ENCODE measurements around the gene TMEM269.

TMEM269 gene

DNA sequence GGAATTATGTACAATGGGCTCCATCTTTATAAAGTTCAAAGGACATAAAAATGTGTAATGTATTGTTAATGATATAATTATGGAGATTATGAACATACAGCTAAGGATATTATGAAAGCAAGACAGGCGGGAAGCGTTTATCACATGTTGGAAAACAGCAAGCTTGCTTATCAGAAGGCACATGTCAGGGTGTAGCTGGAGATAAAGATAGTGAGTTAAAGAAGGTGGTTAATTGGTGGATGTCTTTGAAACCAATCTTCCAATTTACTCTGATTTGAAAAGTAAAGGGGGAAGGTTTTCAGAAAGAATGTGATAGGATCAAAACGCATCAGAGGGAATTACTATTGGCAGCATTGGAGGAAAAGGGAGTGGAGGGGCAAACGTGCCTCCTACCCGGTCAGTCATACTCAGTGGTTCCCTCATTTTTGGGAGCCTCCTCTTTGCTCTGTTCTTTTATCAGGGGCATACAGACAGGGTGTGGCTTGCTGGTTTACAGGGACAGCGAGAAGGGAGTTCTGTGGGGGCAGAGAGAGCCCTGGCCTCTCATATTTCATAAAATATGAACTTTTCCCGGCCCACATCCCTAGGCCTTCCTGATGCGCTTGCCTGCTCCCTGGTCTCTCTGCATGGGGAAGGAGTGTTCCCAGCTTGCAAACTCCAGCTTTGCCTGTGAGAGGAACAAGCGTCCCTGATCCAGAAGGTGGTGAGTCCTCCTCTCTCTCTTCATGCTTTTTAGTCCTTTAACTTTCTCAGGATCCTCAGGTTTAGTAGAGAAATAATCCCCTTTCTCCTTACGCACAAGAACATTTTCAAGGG, 40.5 kb downstream of the TMEM269 start:
- Histone ChIP-seq H3K27me3 (ENCODE audit: control insufficient read depth in 3 of 3, insufficient read depth in 3 of 3, low read depth in 1 of 3, low read length in 3 of 3) (no peaks in the 10 kb centered on the region), H3K14ac (ENCODE audit: low read length) (no peak overlapping the region), H3K36me3 (replicated peaks in 1 of 2; ENCODE audit: control insufficient read depth in 2 of 2, insufficient read depth in 2 of 2, low read length in 2 of 2) (no peaks in the 10 kb centered on the region), H3K4ac (ENCODE audit: low read length) (no peak overlapping the region), H3K23ac (ENCODE audit: low read depth, low read length, poor library complexity) (no peak overlapping the region), H2BK120ac (ENCODE audit: low read depth, low read length) (no peak overlapping the region), H2BK12ac (ENCODE audit: low read length) (no peak overlapping the region), H2AFZ (ENCODE audit: low read length) (no peak overlapping the region), H3K4me3 (ENCODE audit: low read length in 2 of 2) (no peak overlapping the region), H3K9ac (ENCODE audit: low read depth, low read length, poor library complexity) (no peak overlapping the region), H3K27ac (replicated peaks; ENCODE audit: low read length) (no peak overlapping the region), H2AK5ac (ENCODE audit: low read depth, low read length) (no peak overlapping the region), H4K8ac (ENCODE audit: low read depth, low read length) (no peak overlapping the region), H2BK15ac (ENCODE audit: low read length) (no peak overlapping the region), H3K4me1 (ENCODE audit: control insufficient read depth in 2 of 2, insufficient read depth in 1 of 2, low read depth in 1 of 2, low read length in 2 of 2) (no peaks in the 10 kb centered on the region), H2BK5ac (ENCODE audit: low read length) (no peak overlapping the region), H3K18ac (ENCODE audit: low read length) (peak overlapping the region; percentile 11), H3K9me3 (replicated peaks in 1 of 2; ENCODE audit: control insufficient read depth in 2 of 2, insufficient read depth in 1 of 2, low read depth in 1 of 2, low read length in 2 of 2) (no peaks in the 10 kb centered on the region), H3K4me2 (ENCODE audit: insufficient read depth, low read length, poor library complexity, severe bottlenecking) (no peak overlapping the region), H3K79me1 (ENCODE audit: low read depth, low read length) (no peaks in the 10 kb centered on the region), H4K91ac (ENCODE audit: low read depth, low read length, poor library complexity) (no peak overlapping the region)
- no CpG with 5 or more reads among the region's 10 CpGs for WGBS, 2 donors (ENCODE audit: extremely low coverage in 2 of 2, insufficient read length in 2 of 2, insufficient replicate concordance in 1 of 2)
- no peak for DNase-seq (ENCODE audit: low spot score)

DNA sequence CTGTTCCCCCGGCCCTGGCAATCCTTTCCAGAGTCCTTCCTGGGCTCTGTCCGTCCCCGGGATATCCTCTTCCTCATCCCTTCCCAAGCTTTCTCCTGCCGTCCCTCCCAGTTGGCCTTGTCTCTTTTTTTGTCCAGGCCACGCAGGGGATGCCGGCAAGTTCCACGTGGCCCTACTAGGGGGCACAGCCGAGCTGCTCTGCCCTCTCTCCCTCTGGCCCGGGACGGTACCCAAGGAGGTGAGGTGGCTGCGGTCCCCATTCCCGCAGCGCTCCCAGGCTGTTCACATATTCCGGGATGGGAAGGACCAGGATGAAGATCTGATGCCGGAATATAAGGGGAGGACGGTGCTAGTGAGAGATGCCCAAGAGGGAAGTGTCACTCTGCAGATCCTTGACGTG, 45.8 kb downstream of the TMEM269 start:
- Histone ChIP-seq H3K18ac (ENCODE audit: low read length) (no peak overlapping the region), H2AK5ac (ENCODE audit: low read depth, low read length) (peak overlapping the region; percentile 5), H3K14ac (ENCODE audit: low read length) (peak overlapping the region; percentile 15), H3K4me3 (ENCODE audit: low read length in 2 of 2) (no peak overlapping the region), H2AFZ (ENCODE audit: low read length) (no peak overlapping the region), H3K36me3 (replicated peaks in 1 of 2; ENCODE audit: control insufficient read depth in 2 of 2, insufficient read depth in 2 of 2, low read length in 2 of 2) (no peaks in the 10 kb centered on the region), H3K23ac (ENCODE audit: low read depth, low read length, poor library complexity) (no peak overlapping the region), H3K9me3 (replicated peaks in 1 of 2; ENCODE audit: control insufficient read depth in 2 of 2, insufficient read depth in 1 of 2, low read depth in 1 of 2, low read length in 2 of 2) (no peaks in the 10 kb centered on the region), H2BK12ac (ENCODE audit: low read length) (no peak overlapping the region), H3K27ac (replicated peaks; ENCODE audit: low read length) (no peak overlapping the region), H2BK120ac (ENCODE audit: low read depth, low read length) (no peak overlapping the region), H3K4me2 (ENCODE audit: insufficient read depth, low read length, poor library complexity, severe bottlenecking) (no peak overlapping the region), H2BK5ac (ENCODE audit: low read length) (no peak overlapping the region), H4K91ac (ENCODE audit: low read depth, low read length, poor library complexity) (no peak overlapping the region), H3K4ac (ENCODE audit: low read length) (no peak overlapping the region), H3K79me1 (ENCODE audit: low read depth, low read length) (no peaks in the 10 kb centered on the region), H3K4me1 (ENCODE audit: control insufficient read depth in 2 of 2, insufficient read depth in 1 of 2, low read depth in 1 of 2, low read length in 2 of 2) (no peaks in the 10 kb centered on the region), H2BK15ac (ENCODE audit: low read length) (no peak overlapping the region), H3K27me3 (ENCODE audit: control insufficient read depth in 3 of 3, insufficient read depth in 3 of 3, low read depth in 1 of 3, low read length in 3 of 3) (no peaks in the 10 kb centered on the region), H4K8ac (ENCODE audit: low read depth, low read length) (no peak overlapping the region), H3K9ac (ENCODE audit: low read depth, low read length, poor library complexity) (no peak overlapping the region)
- no peak for DNase-seq (ENCODE audit: low spot score)
- WGBS, 2 donors (ENCODE audit: extremely low coverage in 2 of 2, insufficient read length in 2 of 2, insufficient replicate concordance in 1 of 2): no CpG with 5 or more reads among the region's 17 CpGs

- DNase-seq (ENCODE audit: low spot score): no peak
These were observed 46.5 kb downstream of the TMEM269 start for GRCh38 chr1:42831273-42831672.

GRCh38 chr1:42832641-42833240, 48.0 kb downstream of the TMEM269 start:
- H2AK5ac ChIP-seq (ENCODE audit: low read depth, low read length): no peak overlapping the region

More at GRCh38 chr1:42831273-42831672, 46.5 kb downstream of the TMEM269 start:
- Histone ChIP-seq H2BK12ac (ENCODE audit: low read length) (no peak overlapping the region), H4K91ac (ENCODE audit: low read depth, low read length, poor library complexity) (no peak overlapping the region), H2AFZ (ENCODE audit: low read length) (no peak overlapping the region), H2AK5ac (ENCODE audit: low read depth, low read length) (no peak overlapping the region), H3K27ac (replicated peaks; ENCODE audit: low read length) (no peak overlapping the region), H3K4me3 (ENCODE audit: low read length in 2 of 2) (no peak overlapping the region), H3K4ac (ENCODE audit: low read length) (no peak overlapping the region), H3K9me3 (replicated peaks in 1 of 2; ENCODE audit: control insufficient read depth in 2 of 2, insufficient read depth in 1 of 2, low read depth in 1 of 2, low read length in 2 of 2) (no peaks in the 10 kb centered on the region), H3K79me1 (ENCODE audit: low read depth, low read length) (no peaks in the 10 kb centered on the region), H3K18ac (ENCODE audit: low read length) (no peak overlapping the region), H3K36me3 (replicated peaks in 1 of 2; ENCODE audit: control insufficient read depth in 2 of 2, insufficient read depth in 2 of 2, low read length in 2 of 2) (no peaks in the 10 kb centered on the region), H2BK5ac (ENCODE audit: low read length) (no peak overlapping the region), H3K14ac (ENCODE audit: low read length) (no peak overlapping the region), H3K4me1 (ENCODE audit: control insufficient read depth in 2 of 2, insufficient read depth in 1 of 2, low read depth in 1 of 2, low read length in 2 of 2) (no peaks in the 10 kb centered on the region), H3K4me2 (ENCODE audit: insufficient read depth, low read length, poor library complexity, severe bottlenecking) (no peak overlapping the region), H3K9ac (ENCODE audit: low read depth, low read length, poor library complexity) (no peak overlapping the region), H4K8ac (ENCODE audit: low read depth, low read length) (no peak overlapping the region), H2BK15ac (ENCODE audit: low read length) (no peak overlapping the region), H2BK120ac (ENCODE audit: low read depth, low read length) (no peak overlapping the region), H3K27me3 (ENCODE audit: control insufficient read depth in 3 of 3, insufficient read depth in 3 of 3, low read depth in 1 of 3, low read length in 3 of 3) (no peaks in the 10 kb centered on the region), H3K23ac (ENCODE audit: low read depth, low read length, poor library complexity) (no peak overlapping the region)

More at GRCh38 chr1:42832641-42833240, 48.0 kb downstream of the TMEM269 start:
- H2BK15ac ChIP-seq (ENCODE audit: low read length): no peak overlapping the region
- H3K27me3 ChIP-seq (ENCODE audit: control insufficient read depth in 3 of 3, insufficient read depth in 3 of 3, low read depth in 1 of 3, low read length in 3 of 3): no peaks in the 10 kb centered on the region
- no peak overlapping the region for H3K14ac ChIP-seq (ENCODE audit: low read length)
- H3K4me1 ChIP-seq (ENCODE audit: control insufficient read depth in 2 of 2, insufficient read depth in 1 of 2, low read depth in 1 of 2, low read length in 2 of 2): no peaks in the 10 kb centered on the region
- no peak for DNase-seq (ENCODE audit: low spot score)
- no CpG with 5 or more reads among the region's 3 CpGs for WGBS, 2 donors (ENCODE audit: extremely low coverage in 2 of 2, insufficient read length in 2 of 2, insufficient replicate concordance in 1 of 2)
- no peak overlapping the region for H3K23ac ChIP-seq (ENCODE audit: low read depth, low read length, poor library complexity)
- H3K4ac ChIP-seq (ENCODE audit: low read length): no peak overlapping the region
- no peak overlapping the region for H4K8ac ChIP-seq (ENCODE audit: low read depth, low read length)
- H2AFZ ChIP-seq (ENCODE audit: low read length): no peak overlapping the region
- no peak overlapping the region for H3K18ac ChIP-seq (ENCODE audit: low read length)
- H3K27ac ChIP-seq (replicated peaks; ENCODE audit: low read length): no peak overlapping the region
- no peaks in the 10 kb centered on the region for H3K79me1 ChIP-seq (ENCODE audit: low read depth, low read length)
- no peak overlapping the region for H3K4me3 ChIP-seq (ENCODE audit: low read length in 2 of 2)
- H2BK120ac ChIP-seq (ENCODE audit: low read depth, low read length): no peak overlapping the region
- H3K9ac ChIP-seq (ENCODE audit: low read depth, low read length, poor library complexity): no peak overlapping the region
- no peak overlapping the region for H3K4me2 ChIP-seq (ENCODE audit: insufficient read depth, low read length, poor library complexity, severe bottlenecking)
- H4K91ac ChIP-seq (ENCODE audit: low read depth, low read length, poor library complexity): no peak overlapping the region
- H3K9me3 ChIP-seq (replicated peaks in 1 of 2; ENCODE audit: control insufficient read depth in 2 of 2, insufficient read depth in 1 of 2, low read depth in 1 of 2, low read length in 2 of 2): no peaks in the 10 kb centered on the region
- no peak overlapping the region for H2BK12ac ChIP-seq (ENCODE audit: low read length)
- H2BK5ac ChIP-seq (ENCODE audit: low read length): no peak overlapping the region
- no peaks in the 10 kb centered on the region for H3K36me3 ChIP-seq (replicated peaks in 1 of 2; ENCODE audit: control insufficient read depth in 2 of 2, insufficient read depth in 2 of 2, low read length in 2 of 2)
